Progenitor cell of endocrine pancreas (in vitro differentiated cells): ENCODE measurements around the gene DBT. TPM values are rescaled to one million over a fixed set of nuclear protein-coding genes. Genes with fewer than 3 reads are reported as not detected.

ENCODE experiments used
- DNase-seq: peaks from one replicate; pipeline ENCODE4 v3.0.0; 2021; ENCODE audit warnings: low spot score; ENCODE audit not compliant: unreplicated experiment
- H3K27ac Mint-ChIP-seq: 2 replicates; pipeline ENCODE4 v1.8.0; 2021; ENCODE audit warnings: mild to moderate bottlenecking, moderate library complexity, mixed read lengths
- H3K27me3 Mint-ChIP-seq: 2 replicates; pipeline ENCODE4 v1.8.0; 2021; ENCODE audit warnings: mixed read lengths
- H3K36me3 Mint-ChIP-seq: 2 replicates; pipeline ENCODE4 v1.8.0; 2022; ENCODE audit warnings: mixed read lengths; ENCODE audit not compliant: insufficient read depth
- H3K4me1 Mint-ChIP-seq: 2 replicates; pipeline ENCODE4 v1.8.0; 2021; ENCODE audit warnings: low read depth, mixed read lengths
- H3K4me3 Mint-ChIP-seq: 2 replicates; pipeline ENCODE4 v1.8.0; 2021; ENCODE audit warnings: low read depth, mild to moderate bottlenecking, moderate library complexity, mixed read lengths
- H3K9me3 Mint-ChIP-seq: 2 replicates; pipeline ENCODE4 v1.8.0; 2021; ENCODE audit warnings: low read depth, mixed read lengths
- total RNA-seq: library from RNA; stranded (reverse); gene quantifications from 2 replicates; pipeline ENCODE4 v1.2.1, GENCODE V29; 2021
- TF ChIP-seq, protein P1 (sequence below): fragments of 200-600 bp; sonication (generic); IDR thresholded peaks from one replicate; pipeline ENCODE4 v1.5.0; 2021; ENCODE audit warnings: antibody characterized with exemption, mild to moderate bottlenecking; ENCODE audit not compliant: unreplicated experiment

DBT gene
- total RNA-seq, 1 donor from 2014 or later = 20.4 TPM

DNA sequence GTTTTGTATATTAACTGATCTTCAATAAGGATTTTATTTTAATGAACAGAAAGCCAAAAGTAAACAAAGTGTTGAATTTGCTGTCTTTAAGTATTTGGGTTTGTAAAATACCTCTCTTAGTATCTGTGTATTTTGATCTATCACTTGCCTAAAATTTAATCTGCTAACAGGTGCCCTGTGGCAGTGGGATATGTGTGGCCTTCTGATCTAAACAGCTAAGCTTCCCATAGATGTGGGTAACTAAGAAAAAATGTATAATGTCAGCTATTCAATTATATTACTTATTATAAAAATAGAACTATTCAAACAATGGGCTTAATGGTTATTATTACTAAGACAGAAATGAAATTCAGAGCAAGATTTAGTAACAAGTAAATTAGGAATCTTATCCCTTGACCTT is 86.8 kb downstream of the DBT start:
- TF ChIP-seq, protein P1, sequence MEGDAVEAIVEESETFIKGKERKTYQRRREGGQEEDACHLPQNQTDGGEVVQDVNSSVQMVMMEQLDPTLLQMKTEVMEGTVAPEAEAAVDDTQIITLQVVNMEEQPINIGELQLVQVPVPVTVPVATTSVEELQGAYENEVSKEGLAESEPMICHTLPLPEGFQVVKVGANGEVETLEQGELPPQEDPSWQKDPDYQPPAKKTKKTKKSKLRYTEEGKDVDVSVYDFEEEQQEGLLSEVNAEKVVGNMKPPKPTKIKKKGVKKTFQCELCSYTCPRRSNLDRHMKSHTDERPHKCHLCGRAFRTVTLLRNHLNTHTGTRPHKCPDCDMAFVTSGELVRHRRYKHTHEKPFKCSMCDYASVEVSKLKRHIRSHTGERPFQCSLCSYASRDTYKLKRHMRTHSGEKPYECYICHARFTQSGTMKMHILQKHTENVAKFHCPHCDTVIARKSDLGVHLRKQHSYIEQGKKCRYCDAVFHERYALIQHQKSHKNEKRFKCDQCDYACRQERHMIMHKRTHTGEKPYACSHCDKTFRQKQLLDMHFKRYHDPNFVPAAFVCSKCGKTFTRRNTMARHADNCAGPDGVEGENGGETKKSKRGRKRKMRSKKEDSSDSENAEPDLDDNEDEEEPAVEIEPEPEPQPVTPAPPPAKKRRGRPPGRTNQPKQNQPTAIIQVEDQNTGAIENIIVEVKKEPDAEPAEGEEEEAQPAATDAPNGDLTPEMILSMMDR = no peak
- no peaks in the 10 kb centered on the region for H3K36me3 Mint-ChIP-seq
- H3K27ac Mint-ChIP-seq = no peak overlapping the region

DNA sequence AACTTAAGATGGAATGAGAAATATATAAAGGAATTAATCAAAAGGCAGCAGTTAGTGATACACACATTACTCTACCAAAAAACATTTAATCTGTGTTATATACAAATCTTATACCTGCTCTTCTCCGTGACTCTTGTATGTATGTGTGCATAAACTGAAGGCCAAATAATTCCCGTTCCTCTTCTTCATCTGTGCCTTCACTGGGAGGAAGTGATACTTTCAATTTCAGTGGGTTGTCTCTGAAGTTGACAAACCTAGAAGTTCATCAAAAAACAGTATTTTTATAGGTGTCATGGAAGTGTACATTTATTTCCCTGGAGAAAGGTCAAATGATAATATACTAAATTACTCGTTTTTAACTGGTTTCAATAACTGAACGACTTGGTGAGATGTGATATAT is 97.4 kb downstream of the DBT start:
- Mint-ChIP-seq H3K27me3 (no peaks in the 10 kb centered on the region), H3K4me1 (no peaks in the 10 kb centered on the region), H3K27ac (no peak overlapping the region), H3K36me3 (peaks cover 5% of the 10 kb centered on the region), H3K4me3 (no peak overlapping the region), H3K9me3 (no peaks in the 10 kb centered on the region)
- TF ChIP-seq, protein P1 = no peak
- DNase-seq = no peak

More for the DNA sequence above, 86.8 kb downstream of the DBT start:
- Mint-ChIP-seq H3K27me3 (no peaks in the 10 kb centered on the region), H3K4me3 (no peak overlapping the region), H3K4me1 (no peaks in the 10 kb centered on the region), H3K9me3 (no peaks in the 10 kb centered on the region)
- DNase-seq = no peak

DNA sequence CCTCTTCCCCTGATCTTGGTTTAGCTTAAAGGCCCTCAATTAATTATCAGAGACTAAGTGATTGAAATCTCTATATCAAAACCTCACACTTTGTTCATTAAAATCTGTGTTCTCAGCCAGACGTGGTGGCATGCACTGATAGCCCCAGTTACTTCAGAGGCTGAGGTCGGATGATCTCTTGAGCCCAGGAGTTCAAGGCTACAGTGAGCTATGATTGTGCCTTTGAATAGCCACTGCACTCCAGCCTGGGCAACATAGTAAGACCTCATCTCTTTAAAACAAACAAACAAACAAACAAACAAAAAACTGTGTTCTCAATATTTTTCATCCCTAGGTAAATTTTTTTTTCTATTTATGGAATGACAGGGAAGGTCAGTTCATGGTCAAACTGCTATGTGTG is 98.0 kb downstream of the DBT start:
- TF ChIP-seq, protein P1 = no peak

DNA sequence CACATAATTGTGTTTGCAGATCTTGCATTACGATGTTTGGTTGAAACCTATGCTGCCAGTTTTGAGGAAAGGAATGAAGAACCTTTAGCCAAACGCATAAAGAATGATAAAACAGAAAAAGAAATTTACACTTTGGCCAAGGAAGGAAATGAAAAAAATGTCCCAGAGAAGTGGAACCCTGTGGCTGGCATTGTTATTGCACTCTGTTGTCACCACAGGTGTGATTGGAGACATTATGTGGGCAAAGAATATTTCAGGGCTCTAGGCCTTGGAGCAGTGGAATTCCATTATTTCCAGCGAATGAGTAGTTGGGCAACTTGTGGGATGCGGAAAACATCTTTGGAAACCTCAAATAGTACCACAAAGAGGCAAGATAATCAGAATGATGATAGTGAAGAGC is 101.8 kb downstream of the DBT start:
- no peak overlapping the region for H3K4me3 Mint-ChIP-seq
- TF ChIP-seq, protein P1 = peak; percentile 10
- H3K36me3 Mint-ChIP-seq = peaks cover 16% of the 10 kb centered on the region
- no peaks in the 10 kb centered on the region for H3K27me3 Mint-ChIP-seq
- no peaks in the 10 kb centered on the region for H3K9me3 Mint-ChIP-seq
- no peak overlapping the region for H3K27ac Mint-ChIP-seq
- no peak for DNase-seq
- H3K4me1 Mint-ChIP-seq = no peaks in the 10 kb centered on the region

More for the DNA sequence above, 98.0 kb downstream of the DBT start:
- no peak for DNase-seq
- Mint-ChIP-seq H3K4me3 (no peak overlapping the region), H3K4me1 (no peaks in the 10 kb centered on the region), H3K9me3 (no peaks in the 10 kb centered on the region), H3K36me3 (peaks cover 6% of the 10 kb centered on the region), H3K27me3 (no peaks in the 10 kb centered on the region), H3K27ac (no peak overlapping the region)

DNA sequence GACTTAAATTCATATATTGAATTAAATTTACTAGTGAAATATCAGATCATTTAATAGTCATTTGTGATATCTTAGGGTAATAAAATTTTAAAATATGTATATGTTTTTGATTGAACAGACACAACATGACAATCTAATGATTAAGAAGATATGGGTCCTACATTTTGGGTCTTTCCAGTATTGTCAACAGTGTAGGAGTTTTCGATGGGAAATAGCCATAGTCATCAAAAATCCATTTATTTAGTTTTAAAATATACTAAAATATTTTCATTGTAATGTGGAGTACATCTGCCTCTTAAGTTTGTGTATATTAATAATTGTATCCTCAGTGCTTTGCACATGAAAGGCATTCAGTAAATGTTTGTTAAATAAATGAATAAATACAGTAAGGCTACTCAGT is 102.7 kb downstream of the DBT start:
- TF ChIP-seq, protein P1 = no peak
- no peaks in the 10 kb centered on the region for H3K9me3 Mint-ChIP-seq
- DNase-seq = no peak
- H3K27ac Mint-ChIP-seq = no peak overlapping the region
- peaks cover 22% of the 10 kb centered on the region for H3K36me3 Mint-ChIP-seq
- no peak overlapping the region for H3K4me3 Mint-ChIP-seq
- no peaks in the 10 kb centered on the region for H3K4me1 Mint-ChIP-seq
- no peaks in the 10 kb centered on the region for H3K27me3 Mint-ChIP-seq
